Effector memory CD4-positive, alpha-beta T cell (primary cell): ENCODE measurements around the gene CACNA1H.
"Not testable (repeated sequence)": the region's sequence is repeated elsewhere in the genome, so short reads cannot be mapped to it uniquely, and the experiment has no call there.

Experiments used
- DNase-seq, 3 donors: peaks; one replicate each; pipeline ENCODE4 v3.0.0-alpha.2; 2020
- H3K27ac ChIP-seq: 2 replicates; pipeline ENCODE4 v1.7.0; 2013; ENCODE audit warnings: mild to moderate bottlenecking, low read length, moderate library complexity; ENCODE audit not compliant: insufficient read depth, poor library complexity, severe bottlenecking
- H3K27me3 ChIP-seq: replicated peaks from 2 replicates; pipeline ENCODE4 v1.7.0; 2013; ENCODE audit warnings: mild to moderate bottlenecking, low read length; ENCODE audit not compliant: insufficient read depth, control insufficient read depth, poor library complexity, severe bottlenecking
- H3K36me3 ChIP-seq: 2 replicates; pipeline ENCODE4 v1.7.0; 2013; ENCODE audit warnings: mild to moderate bottlenecking, low read length, moderate library complexity; ENCODE audit not compliant: control insufficient read depth, insufficient read depth
- H3K4me1 ChIP-seq: 2 replicates; pipeline ENCODE4 v1.7.0; 2013; ENCODE audit warnings: low read length, mild to moderate bottlenecking; ENCODE audit not compliant: control insufficient read depth, insufficient read depth, poor library complexity, severe bottlenecking
- H3K4me3 ChIP-seq: 2 replicates; pipeline ENCODE4 v1.7.0; 2013; ENCODE audit warnings: low read length, low read depth, mild to moderate bottlenecking; ENCODE audit not compliant: insufficient read depth, poor library complexity, severe bottlenecking
- H3K9me3 ChIP-seq: 2 replicates; pipeline ENCODE4 v1.7.0; 2013; ENCODE audit warnings: mild to moderate bottlenecking, low read length, moderate library complexity; ENCODE audit not compliant: control insufficient read depth

CACNA1H gene

GRCh38 chr16:1269418-1269817 is 116.5 kb downstream of the CACNA1H start:
- DNase-seq, H3K9me3 ChIP-seq, H3K27ac ChIP-seq, H3K4me1 ChIP-seq, H3K36me3 ChIP-seq, H3K4me3 ChIP-seq, H3K27me3 ChIP-seq: not testable (repeated sequence)

- H3K27me3 ChIP-seq = peaks cover 4% of the 10 kb centered on the region
- H3K9me3 ChIP-seq = no peaks in the 10 kb centered on the region
- no peak overlapping the region for H3K27ac ChIP-seq
- no peaks in the 10 kb centered on the region for H3K4me1 ChIP-seq
- no peak for DNase-seq
- H3K4me3 ChIP-seq = no peak overlapping the region
- no peaks in the 10 kb centered on the region for H3K36me3 ChIP-seq
Observed at GRCh38 chr16:1271380-1271723, 118.4 kb downstream of the CACNA1H start.
